Keratinocyte (primary cell): ENCODE results near the gene FAM78B. TPM values are rescaled to one million over a fixed set of nuclear protein-coding genes. Genes with fewer than 3 reads are reported as not detected.

Experiments
- DNase-seq: peaks from one replicate; pipeline ENCODE4 v3.0.0-alpha.2; 2011; ENCODE audit warnings: low read depth, missing footprints, low spot score
- FAIRE-seq: peaks from 2 replicates; lab custom pipeline; 2011; peaks lifted over from hg19 to GRCh38; lab: Jason Lieb, UNC
- H2AFZ ChIP-seq: 2 replicates; pipeline ENCODE4 v1.6.0; 2012; ENCODE audit warnings: low read length, control low read depth, inconsistent platforms; ENCODE audit not compliant: control insufficient read depth
- H3K27ac ChIP-seq: 2 replicates; pipeline ENCODE4 v1.5.1; 2011; ENCODE audit warnings: low read length; ENCODE audit not compliant: control insufficient read depth, insufficient read depth
- H3K27me3 ChIP-seq: 3 replicates; pipeline ENCODE4 v1.6.0; 2011; ENCODE audit warnings: low read length; ENCODE audit not compliant: control insufficient read depth, insufficient read depth; ENCODE audit errors: extremely low read depth
- H3K36me3 ChIP-seq, 2 experiments: 2 replicates in 1 of 2; 3 replicates in 1 of 2; pipeline ENCODE4 v1.5.1; 2011; ENCODE audit warnings: low read length in 2 of 2, mild to moderate bottlenecking in 1 of 2; ENCODE audit not compliant: control insufficient read depth in 2 of 2, insufficient read depth in 2 of 2; ENCODE audit errors: extremely low read depth in 1 of 2
- H3K4me1 ChIP-seq: 3 replicates; pipeline ENCODE4 v1.5.1; 2011; ENCODE audit warnings: low read length; ENCODE audit not compliant: control insufficient read depth, insufficient read depth; ENCODE audit errors: extremely low read depth
- H3K4me2 ChIP-seq: 3 replicates; pipeline ENCODE4 v1.6.0; 2011; ENCODE audit warnings: low read depth, low read length; ENCODE audit not compliant: control insufficient read depth, insufficient read depth; ENCODE audit errors: extremely low read depth
- H3K4me3 ChIP-seq, 3 experiments: fragments of 200-600 bp in 1 of 3; sonication (generic) in 1 of 3; 2 replicates in 2 of 3; 3 replicates in 1 of 3; pipeline ENCODE4 v1.5.1; 2011 to 2016; ENCODE audit warnings: low read length in 3 of 3, mild to moderate bottlenecking in 3 of 3, control low read depth in 2 of 3, inconsistent platforms in 1 of 3, low read depth in 1 of 3, mixed read lengths in 1 of 3, mixed run types in 1 of 3, moderate library complexity in 1 of 3; ENCODE audit not compliant: control insufficient read depth in 2 of 3, insufficient read depth in 2 of 3; ENCODE audit errors: extremely low read depth in 1 of 3
- H3K79me2 ChIP-seq: 2 replicates; pipeline ENCODE4 v1.6.0; 2012; ENCODE audit warnings: low read length; ENCODE audit not compliant: control insufficient read depth, insufficient read depth
- H3K9ac ChIP-seq: 3 replicates; pipeline ENCODE4 v1.6.0; 2011; ENCODE audit warnings: low read length; ENCODE audit not compliant: control insufficient read depth, insufficient read depth; ENCODE audit errors: extremely low read depth
- H3K9me1 ChIP-seq: 3 replicates; pipeline ENCODE4 v1.6.0; 2011; ENCODE audit warnings: low read length; ENCODE audit not compliant: control insufficient read depth, insufficient read depth; ENCODE audit errors: extremely low read depth
- H3K9me3 ChIP-seq: 2 replicates; pipeline ENCODE4 v1.5.1; 2012; ENCODE audit warnings: low read depth, low read length; ENCODE audit not compliant: control insufficient read depth
- H4K20me1 ChIP-seq: 3 replicates; pipeline ENCODE4 v1.6.0; 2011; ENCODE audit warnings: low read length; ENCODE audit not compliant: control insufficient read depth, insufficient read depth; ENCODE audit errors: extremely low read depth
- EZH2 ChIP-seq: IDR thresholded peaks from one replicate; pipeline ENCODE4 v1.6.1; 2012; ENCODE audit warnings: inconsistent platforms, mild to moderate bottlenecking, low read length, moderate library complexity
- dilution Hi-C: fragments of 300-500 bp; cut with MboI; formaldehyde crosslinking; loops from one replicate; pipeline ENCODE4 v1.7.0; 2020; ENCODE audit warnings: low sequenced_read_pairs; ENCODE audit not compliant: extremely low pct_ligation_motif_present
- polyA plus RNA-seq, 5 experiments: library from polyadenylated mRNA; depleted of rRNA in 3 of 5; stranded (reverse) in 3 of 5; stranded (forward) in 1 of 5; unstranded in 1 of 5; fragments of >200 nt; gene quantifications; 1 replicate in 1 of 5; 2 replicates in 3 of 5; 3 replicates in 1 of 5; pipeline versions ENCODE4 v1.2.1 to v1.2.3, GENCODE V29; 2011 to 2012; ENCODE audit warnings: missing spikeins in 2 of 5, low read depth in 1 of 5, low replicate concordance in 1 of 5
- TF ChIP-seq, protein P1 (sequence below), 3 experiments: IDR thresholded peaks in 1 of 3; conservative IDR thresholded peaks in 1 of 3; optimal IDR thresholded peaks in 1 of 3; 2 replicates in 2 of 3; 3 replicates in 1 of 3; pipeline versions ENCODE3 to v1.5.1; 2011; ENCODE audit warnings: low read length in 3 of 3, mild to moderate bottlenecking in 3 of 3, moderate library complexity in 2 of 3, control low read depth in 1 of 3, inconsistent platforms in 1 of 3; ENCODE audit not compliant: insufficient read depth in 2 of 3; ENCODE audit errors: extremely low read depth in 1 of 3

The FAM78B gene
- polyA plus RNA-seq, 1 donor (not counting 4 experiments of a cell fraction or from before 2014, with no cell fraction given), result 0.07 TPM

DNA sequence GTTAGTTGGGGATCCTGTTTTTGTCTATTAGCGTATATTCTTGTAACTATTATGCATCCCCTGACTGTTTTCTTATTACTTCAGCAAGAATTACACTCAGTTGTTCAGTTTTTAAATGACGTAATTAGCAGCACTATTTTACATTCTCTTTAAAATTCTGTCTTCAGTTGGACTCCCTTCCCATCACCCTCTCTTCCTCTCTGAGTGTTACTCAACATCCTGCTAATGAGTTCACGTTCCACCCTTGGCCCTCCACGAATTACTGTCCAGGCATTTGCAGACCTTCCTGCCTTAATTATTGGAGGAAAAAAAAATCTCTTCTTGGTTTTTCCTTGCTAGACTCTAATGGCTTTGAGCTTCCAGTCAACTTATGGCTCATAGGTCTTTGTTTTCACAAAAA, 23.6 kb upstream of the FAM78B start:
- H3K27ac ChIP-seq, result no peak overlapping the region
- H3K36me3 ChIP-seq, result no peaks in the 10 kb centered on the region
- H3K27me3 ChIP-seq, result no peaks in the 10 kb centered on the region
- no peak overlapping the region for H3K4me3 ChIP-seq
- no peaks in the 10 kb centered on the region for H3K4me1 ChIP-seq
- DNase-seq, result no peak
- FAIRE-seq, result no peak
- no peaks in the 10 kb centered on the region for H4K20me1 ChIP-seq
- dilution Hi-C loops, result no loop called here
- no peaks in the 10 kb centered on the region for H3K9me1 ChIP-seq
- H2AFZ ChIP-seq, result no peak overlapping the region
- H3K79me2 ChIP-seq, result no peaks in the 10 kb centered on the region
- TF ChIP-seq EZH2, result no peak
- TF ChIP-seq, protein P1, sequence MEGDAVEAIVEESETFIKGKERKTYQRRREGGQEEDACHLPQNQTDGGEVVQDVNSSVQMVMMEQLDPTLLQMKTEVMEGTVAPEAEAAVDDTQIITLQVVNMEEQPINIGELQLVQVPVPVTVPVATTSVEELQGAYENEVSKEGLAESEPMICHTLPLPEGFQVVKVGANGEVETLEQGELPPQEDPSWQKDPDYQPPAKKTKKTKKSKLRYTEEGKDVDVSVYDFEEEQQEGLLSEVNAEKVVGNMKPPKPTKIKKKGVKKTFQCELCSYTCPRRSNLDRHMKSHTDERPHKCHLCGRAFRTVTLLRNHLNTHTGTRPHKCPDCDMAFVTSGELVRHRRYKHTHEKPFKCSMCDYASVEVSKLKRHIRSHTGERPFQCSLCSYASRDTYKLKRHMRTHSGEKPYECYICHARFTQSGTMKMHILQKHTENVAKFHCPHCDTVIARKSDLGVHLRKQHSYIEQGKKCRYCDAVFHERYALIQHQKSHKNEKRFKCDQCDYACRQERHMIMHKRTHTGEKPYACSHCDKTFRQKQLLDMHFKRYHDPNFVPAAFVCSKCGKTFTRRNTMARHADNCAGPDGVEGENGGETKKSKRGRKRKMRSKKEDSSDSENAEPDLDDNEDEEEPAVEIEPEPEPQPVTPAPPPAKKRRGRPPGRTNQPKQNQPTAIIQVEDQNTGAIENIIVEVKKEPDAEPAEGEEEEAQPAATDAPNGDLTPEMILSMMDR (optimal IDR thresholded peaks at IDR 0.05 in 1 of 3, IDR thresholded peaks at IDR 0.05 in 1 of 3, conservative IDR thresholded peaks at IDR 0.05 in 1 of 3; ENCODE audit: extremely low read depth in 1 of 3, insufficient read depth in 2 of 3, low read length in 3 of 3), result no peak
- no peaks in the 10 kb centered on the region for H3K9me3 ChIP-seq
- H3K4me2 ChIP-seq, result no peak overlapping the region
- no peak overlapping the region for H3K9ac ChIP-seq

- Histone ChIP-seq H2AFZ (no peak overlapping the region), H3K27ac (no peak overlapping the region), H3K9me3 (no peaks in the 10 kb centered on the region), H3K9ac (no peak overlapping the region), H3K4me1 (no peaks in the 10 kb centered on the region), H3K36me3 (no peaks in the 10 kb centered on the region), H3K79me2 (no peaks in the 10 kb centered on the region), H3K4me2 (no peak overlapping the region), H3K9me1 (no peaks in the 10 kb centered on the region), H3K4me3 (no peak overlapping the region), H3K27me3 (no peaks in the 10 kb centered on the region), H4K20me1 (no peaks in the 10 kb centered on the region)
- DNase-seq (no peak), FAIRE-seq (no peak)
- TF ChIP-seq, protein P1 (optimal IDR thresholded peaks at IDR 0.05 in 1 of 3, IDR thresholded peaks at IDR 0.05 in 1 of 3, conservative IDR thresholded peaks at IDR 0.05 in 1 of 3; ENCODE audit: extremely low read depth in 1 of 3, insufficient read depth in 2 of 3, low read length in 3 of 3), result no peak
- TF ChIP-seq EZH2, result no peak
- dilution Hi-C loops, result no loop called here
These were observed 22.3 kb upstream of the FAM78B start for GRCh38 chr1:166189126-166189525.
